Caco-2 (cell line): ENCODE data around the gene AJAP1. TPM values are rescaled to one million over a fixed set of nuclear protein-coding genes. Genes with fewer than 3 reads are reported as not detected.

Source experiments
- BruUV-seq: library from RNA; stranded (reverse); fragments of 400-500 nt; replicated peaks from 2 replicates; lab custom pipeline; 2021; lab: Mats Ljungman, UMichigan
- CTCF ChIA-PET: fragments of 300-600 bp; sonication (Branson Sonifier 250); formaldehyde crosslinking; loops from one replicate; lab custom pipeline; 2022; ENCODE audit warnings: antibody characterized with exemption; lab: Charles Lee
- POLR2A ChIA-PET: fragments of 300-600 bp; sonication (Branson Sonifier 250); formaldehyde crosslinking; loops from one replicate; lab custom pipeline; 2022; ENCODE audit warnings: antibody characterized with exemption; lab: Charles Lee
- DNase-seq, 2 experiments: peaks; one replicate each; pipeline versions ENCODE4 v3.0.0 to v3.0.0-alpha.2; 2020 to 2022
- H3K27me3 ChIP-seq: replicated peaks from 2 replicates; pipeline ENCODE4 v1.6.0; 2011; ENCODE audit warnings: low read length; ENCODE audit not compliant: control insufficient read depth, insufficient read depth
- H3K36me3 ChIP-seq: 2 replicates; pipeline ENCODE4 v1.5.1; 2011; ENCODE audit warnings: low read length; ENCODE audit not compliant: control insufficient read depth, insufficient read depth
- H3K4me1 ChIP-seq: fragments of 250-450 bp; sonication (Bioruptor Pico); 2 replicates; pipeline ENCODE4 v1.5.1; 2020; ENCODE audit warnings: mild to moderate bottlenecking
- H3K4me3 ChIP-seq: 2 replicates; pipeline ENCODE4 v1.5.1; 2011; ENCODE audit warnings: low read depth, mild to moderate bottlenecking, control low read depth, low read length
- H3K9me3 ChIP-seq: fragments of 250-450 bp; sonication (Bioruptor Pico); 2 replicates; pipeline ENCODE4 v1.5.1; 2020; ENCODE audit warnings: mild to moderate bottlenecking, moderate library complexity
- H3K27ac Mint-ChIP-seq: one replicate; pipeline ENCODE4 v1.8.0; 2022; ENCODE audit warnings: mixed read lengths; ENCODE audit not compliant: unreplicated experiment
- H3K27me3 Mint-ChIP-seq: one replicate; pipeline ENCODE4 v1.8.0; 2022; ENCODE audit warnings: mixed read lengths; ENCODE audit not compliant: insufficient read depth, unreplicated experiment
- H3K36me3 Mint-ChIP-seq: one replicate; pipeline ENCODE4 v1.8.0; 2022; ENCODE audit warnings: mild to moderate bottlenecking, mixed read lengths; ENCODE audit not compliant: insufficient read depth, unreplicated experiment
- H3K4me1 Mint-ChIP-seq: one replicate; pipeline ENCODE4 v1.8.0; 2022; ENCODE audit warnings: low read depth, mixed read lengths; ENCODE audit not compliant: unreplicated experiment
- H3K4me3 Mint-ChIP-seq: one replicate; pipeline ENCODE4 v1.8.0; 2022; ENCODE audit warnings: mild to moderate bottlenecking, moderate library complexity, mixed read lengths; ENCODE audit not compliant: unreplicated experiment
- H3K9me3 Mint-ChIP-seq: one replicate; pipeline ENCODE4 v1.8.0; 2022; ENCODE audit warnings: mixed read lengths; ENCODE audit not compliant: unreplicated experiment
- intact Hi-C: fragments of 100-400 bp; cut with micrococcal nuclease; formaldehyde crosslinking; loops from one replicate; pipeline ENCODE4 v1.10.0; 2022; ENCODE audit not compliant: unreplicated experiment
- total RNA-seq: library from RNA; stranded (reverse); gene quantifications from 2 replicates; pipeline ENCODE4 v1.2.3, GENCODE V29; 2022
- TF ChIP-seq, protein P1 (sequence below), 2 experiments: fragments of 200-600 bp in 1 of 2; IDR thresholded peaks; 1 replicate in 1 of 2; 2 replicates in 1 of 2; pipeline versions ENCODE4 v1.5.1 to v1.8.0; 2011 to 2022; ENCODE audit warnings: antibody characterized with exemption in 1 of 2, control low read depth in 1 of 2, inconsistent platforms in 1 of 2, low read depth in 1 of 2, low read length in 1 of 2, mild to moderate bottlenecking in 1 of 2, moderate library complexity in 1 of 2; ENCODE audit not compliant: insufficient read depth in 1 of 2, severe bottlenecking in 1 of 2, unreplicated experiment in 1 of 2

The AJAP1 gene
- total RNA-seq, 1 experiment from 2014 or later, result not detected

DNA sequence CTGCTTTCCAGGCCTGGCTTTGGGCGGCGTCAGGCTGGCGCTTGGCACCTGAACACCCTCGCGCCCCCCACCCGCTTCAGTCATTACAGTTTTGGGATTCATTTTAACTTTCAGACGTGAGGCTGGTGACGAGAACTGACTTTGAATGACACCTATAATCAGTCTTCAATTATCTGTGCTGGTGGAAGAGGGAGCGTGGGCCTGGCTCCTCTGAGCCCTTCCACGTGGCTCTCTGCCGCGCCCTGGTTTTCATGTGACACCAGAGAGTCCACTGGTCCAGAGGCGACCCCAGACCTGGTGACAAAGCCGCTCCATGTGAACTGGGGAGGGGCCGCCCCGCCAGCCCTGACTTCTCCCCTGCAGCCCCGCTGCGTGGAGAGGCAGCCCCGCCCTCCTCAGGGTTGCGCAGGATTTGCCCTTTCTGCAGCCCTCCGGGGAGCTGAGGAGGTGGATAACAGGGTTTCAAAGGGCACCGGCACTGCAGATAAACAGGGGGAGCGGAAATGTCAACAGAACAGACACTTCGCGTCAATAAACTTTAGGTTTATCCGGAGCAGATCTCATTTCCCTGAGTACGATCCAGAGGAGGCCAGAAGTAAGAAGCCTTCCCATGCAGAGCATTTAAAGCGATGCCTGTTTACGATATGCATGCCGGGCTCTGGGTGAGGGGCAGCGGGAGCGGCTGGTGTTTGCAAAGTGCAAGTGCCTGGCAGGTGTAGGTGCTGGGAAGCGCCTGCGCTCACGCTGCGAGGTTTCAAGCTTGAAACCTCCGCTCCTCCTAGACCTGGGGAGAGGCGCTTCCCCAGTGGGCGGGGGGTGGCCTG, 56.4 kb downstream of the AJAP1 start:
- no TSS peak for BruUV-seq
- peak overlapping the region; percentile 55 for H3K4me3 Mint-ChIP-seq
- Histone ChIP-seq H3K27me3 (no peaks in the 10 kb centered on the region), H3K4me3 (no peak overlapping the region; the same call in 1 of the 2 replicates), H3K9me3 (no peaks in the 10 kb centered on the region), H3K36me3 (no peaks in the 10 kb centered on the region), H3K4me1 (0 out of 2 replicates have a peak, but pooled peaks cover 3% of the 10 kb centered on the region)
- POLR2A ChIA-PET, result no interaction called here
- H3K4me1 Mint-ChIP-seq, result no peaks in the 10 kb centered on the region
- intact Hi-C loops, result no loop called here
- CTCF ChIA-PET, result no interaction called here
- H3K27ac Mint-ChIP-seq, result no peak overlapping the region
- H3K9me3 Mint-ChIP-seq, result no peaks in the 10 kb centered on the region
- no peaks in the 10 kb centered on the region for H3K36me3 Mint-ChIP-seq
- TF ChIP-seq, protein P1, sequence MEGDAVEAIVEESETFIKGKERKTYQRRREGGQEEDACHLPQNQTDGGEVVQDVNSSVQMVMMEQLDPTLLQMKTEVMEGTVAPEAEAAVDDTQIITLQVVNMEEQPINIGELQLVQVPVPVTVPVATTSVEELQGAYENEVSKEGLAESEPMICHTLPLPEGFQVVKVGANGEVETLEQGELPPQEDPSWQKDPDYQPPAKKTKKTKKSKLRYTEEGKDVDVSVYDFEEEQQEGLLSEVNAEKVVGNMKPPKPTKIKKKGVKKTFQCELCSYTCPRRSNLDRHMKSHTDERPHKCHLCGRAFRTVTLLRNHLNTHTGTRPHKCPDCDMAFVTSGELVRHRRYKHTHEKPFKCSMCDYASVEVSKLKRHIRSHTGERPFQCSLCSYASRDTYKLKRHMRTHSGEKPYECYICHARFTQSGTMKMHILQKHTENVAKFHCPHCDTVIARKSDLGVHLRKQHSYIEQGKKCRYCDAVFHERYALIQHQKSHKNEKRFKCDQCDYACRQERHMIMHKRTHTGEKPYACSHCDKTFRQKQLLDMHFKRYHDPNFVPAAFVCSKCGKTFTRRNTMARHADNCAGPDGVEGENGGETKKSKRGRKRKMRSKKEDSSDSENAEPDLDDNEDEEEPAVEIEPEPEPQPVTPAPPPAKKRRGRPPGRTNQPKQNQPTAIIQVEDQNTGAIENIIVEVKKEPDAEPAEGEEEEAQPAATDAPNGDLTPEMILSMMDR (IDR thresholded peaks at IDR 0.05; ENCODE audit: insufficient read depth in 1 of 2, low read depth in 1 of 2, low read length in 1 of 2, severe bottlenecking in 1 of 2, unreplicated experiment in 1 of 2), result no peak
- peaks cover 3% of the 10 kb centered on the region for H3K27me3 Mint-ChIP-seq
- DNase-seq, result peak; percentile 7 to 42

DNA sequence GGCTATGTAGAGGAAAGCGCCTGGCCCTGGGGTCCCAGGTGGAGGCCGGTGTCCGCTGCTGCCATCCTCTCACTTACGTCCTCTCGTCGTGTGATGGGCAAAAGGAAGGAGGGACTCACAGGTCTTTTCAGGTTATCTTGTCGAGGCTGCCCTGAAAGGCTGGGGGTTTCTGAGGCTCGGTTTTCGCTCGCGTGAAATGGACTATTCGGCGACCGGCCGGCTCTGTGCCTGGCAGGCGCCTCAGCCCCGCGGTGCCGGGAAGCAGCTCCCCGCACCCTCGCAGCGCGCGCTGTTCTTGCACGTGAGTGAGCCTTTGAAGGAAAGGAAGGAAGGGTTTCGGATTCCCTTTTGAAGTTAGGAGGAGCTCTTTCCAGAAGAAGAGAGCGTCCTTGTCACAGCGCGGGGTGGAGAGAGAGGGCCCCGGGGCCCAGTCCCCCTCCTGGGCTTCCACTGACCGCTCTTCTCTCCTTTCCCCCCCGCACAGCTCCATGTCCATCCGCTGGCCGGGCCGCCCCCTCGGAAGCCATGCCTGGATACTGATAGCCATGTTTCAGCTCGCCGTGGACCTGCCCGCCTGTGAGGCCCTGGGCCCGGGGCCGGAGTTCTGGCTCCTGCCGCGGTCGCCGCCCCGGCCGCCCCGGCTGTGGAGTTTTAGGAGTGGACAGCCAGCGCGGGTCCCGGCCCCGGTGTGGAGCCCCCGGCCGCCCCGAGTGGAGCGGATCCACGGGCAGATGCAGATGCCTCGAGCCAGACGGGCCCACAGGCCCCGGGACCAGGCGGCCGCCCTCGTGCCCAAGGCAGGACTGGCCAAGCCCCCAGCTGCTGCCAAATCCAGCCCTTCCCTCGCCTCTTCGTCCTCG, 57.2 kb downstream of the AJAP1 start:
- H3K4me3 Mint-ChIP-seq, result no peak overlapping the region
- H3K36me3 ChIP-seq, result no peaks in the 10 kb centered on the region
- intact Hi-C loops, result no loop called here
- TF ChIP-seq, protein P1 (IDR thresholded peaks at IDR 0.05; ENCODE audit: insufficient read depth in 1 of 2, low read depth in 1 of 2, low read length in 1 of 2, severe bottlenecking in 1 of 2, unreplicated experiment in 1 of 2), result no peak
- H3K27ac Mint-ChIP-seq, result no peak overlapping the region
- POLR2A ChIA-PET, result no interaction called here
- no peaks in the 10 kb centered on the region for H3K9me3 ChIP-seq
- no peaks in the 10 kb centered on the region for H3K36me3 Mint-ChIP-seq
- H3K4me1 ChIP-seq, result 0 out of 2 replicates have a peak, but pooled peaks cover 3% of the 10 kb centered on the region
- CTCF ChIA-PET, result no interaction called here
- no peaks in the 10 kb centered on the region for H3K27me3 ChIP-seq
- no peak overlapping the region for H3K4me3 ChIP-seq
- peaks cover 8% of the 10 kb centered on the region for H3K9me3 Mint-ChIP-seq
- no peak for DNase-seq
- H3K4me1 Mint-ChIP-seq, result no peaks in the 10 kb centered on the region
- BruUV-seq, result no TSS peak
- H3K27me3 Mint-ChIP-seq, result peaks cover 3% of the 10 kb centered on the region

DNA sequence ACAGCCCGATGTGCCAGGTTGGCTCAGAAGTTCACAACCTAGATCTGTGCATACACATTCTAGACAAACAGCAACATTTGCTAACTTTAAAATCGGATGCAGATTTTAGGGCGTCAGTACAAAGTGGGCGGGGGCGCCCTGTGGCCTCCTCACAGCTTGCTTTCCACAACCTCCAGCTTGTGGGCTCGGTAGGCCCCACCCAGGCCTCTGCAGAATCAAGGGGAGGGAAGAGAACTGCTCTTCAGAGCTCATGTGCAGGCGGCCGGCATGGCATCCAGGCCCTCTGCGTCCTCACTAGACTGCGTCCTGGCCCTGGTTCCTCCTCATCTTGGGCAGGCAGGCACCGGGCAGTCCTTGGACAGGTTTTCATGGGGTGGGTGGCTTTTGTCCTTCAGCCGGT, 59.3 kb downstream of the AJAP1 start:
- POLR2A ChIA-PET, result no interaction called here
- DNase-seq, result no peak
- Mint-ChIP-seq H3K9me3 (peaks cover 10% of the 10 kb centered on the region), H3K27ac (no peak overlapping the region), H3K4me3 (no peak overlapping the region), H3K27me3 (no peaks in the 10 kb centered on the region), H3K4me1 (no peaks in the 10 kb centered on the region), H3K36me3 (no peaks in the 10 kb centered on the region)
- TF ChIP-seq, protein P1 (IDR thresholded peaks at IDR 0.05; ENCODE audit: insufficient read depth in 1 of 2, low read depth in 1 of 2, low read length in 1 of 2, severe bottlenecking in 1 of 2, unreplicated experiment in 1 of 2), result no peak
- H3K36me3 ChIP-seq, result no peaks in the 10 kb centered on the region
- H3K4me1 ChIP-seq, result 0 out of 2 replicates have a peak, but pooled peaks cover 3% of the 10 kb centered on the region
- intact Hi-C loops, result no loop called here
- no peaks in the 10 kb centered on the region for H3K9me3 ChIP-seq
- BruUV-seq, result no TSS peak
- CTCF ChIA-PET, result no interaction called here
- no peaks in the 10 kb centered on the region for H3K27me3 ChIP-seq
- no peak overlapping the region for H3K4me3 ChIP-seq
